Chondrocyte (in vitro differentiated cells): ENCODE measurements around the gene ZNF586. TPM values are rescaled to one million over a fixed set of nuclear protein-coding genes. Genes with fewer than 3 reads are reported as not detected.

Experiments used
- DNase-seq: peaks from one replicate; pipeline ENCODE4 v3.0.0; 2021; ENCODE audit warnings: mixed read lengths, low spot score
- H3K27ac Mint-ChIP-seq: one replicate; pipeline ENCODE4 v1.8.0; 2021; ENCODE audit warnings: mild to moderate bottlenecking, moderate library complexity, mixed read lengths; ENCODE audit not compliant: unreplicated experiment
- H3K27me3 Mint-ChIP-seq: 2 replicates; pipeline ENCODE4 v1.8.0; 2021; ENCODE audit warnings: low read depth, mixed read lengths
- H3K36me3 Mint-ChIP-seq: 2 replicates; pipeline ENCODE4 v1.8.0; 2021; ENCODE audit warnings: low read depth, mixed read lengths
- H3K4me1 Mint-ChIP-seq: 2 replicates; pipeline ENCODE4 v1.8.0; 2021; ENCODE audit warnings: low read depth, mild to moderate bottlenecking, mixed read lengths
- H3K4me3 Mint-ChIP-seq: one replicate; pipeline ENCODE4 v1.8.0; 2021; ENCODE audit warnings: mild to moderate bottlenecking, moderate library complexity, mixed read lengths; ENCODE audit not compliant: unreplicated experiment
- H3K9me3 Mint-ChIP-seq: 2 replicates; pipeline ENCODE4 v1.8.0; 2021; ENCODE audit warnings: low read depth, mixed read lengths
- CTCF ChIP-seq: fragments of 200-600 bp; sonication (generic); IDR thresholded peaks from 2 replicates; pipeline ENCODE4 v1.5.0; 2021; ENCODE audit warnings: antibody characterized with exemption, mild to moderate bottlenecking, moderate library complexity
- total RNA-seq: library from RNA; stranded (reverse); gene quantifications from 3 replicates; pipeline ENCODE4 v1.2.1, GENCODE V29; 2021

The ZNF586 gene
- total RNA-seq, 1 donor from 2014 or later = 9.8 TPM

GRCh38 chr19:57814505-57815246 is 45.2 kb downstream of the ZNF586 start, which contains the start of gene ZNF552:
ZNF552 (minus strand) TSS chr19:57814913; CDS start chr19:57814743, 170 bp downstream.
- H3K36me3 Mint-ChIP-seq = peaks cover 5% of the 10 kb centered on the region
- H3K27me3 Mint-ChIP-seq = no peaks in the 10 kb centered on the region
- no peak for TF ChIP-seq CTCF
- peak within 1 kb of the TSS; percentile 87 for H3K27ac Mint-ChIP-seq
- H3K4me1 Mint-ChIP-seq = peaks cover 29% of the 10 kb centered on the region
- H3K9me3 Mint-ChIP-seq = no peaks in the 10 kb centered on the region
- DNase-seq = no peak
- H3K4me3 Mint-ChIP-seq = peak within 1 kb of the TSS; percentile 94

- TF ChIP-seq CTCF = no peak
- H3K9me3 Mint-ChIP-seq = no peaks in the 10 kb centered on the region
- no peaks in the 10 kb centered on the region for H3K27me3 Mint-ChIP-seq
- DNase-seq = no peak
- peaks cover 36% of the 10 kb centered on the region for H3K4me1 Mint-ChIP-seq
- H3K36me3 Mint-ChIP-seq = peaks cover 3% of the 10 kb centered on the region
- peak overlapping the region; percentile 94 for H3K4me3 Mint-ChIP-seq
- H3K27ac Mint-ChIP-seq = peak overlapping the region; percentile 87
Measured at GRCh38 chr19:57815247-57816075, 46.0 kb downstream of the ZNF586 start.

- no peak for TF ChIP-seq CTCF
- Mint-ChIP-seq H3K9me3 (no peaks in the 10 kb centered on the region), H3K36me3 (peaks cover 6% of the 10 kb centered on the region), H3K27ac (no peak overlapping the region), H3K27me3 (no peaks in the 10 kb centered on the region), H3K4me1 (peaks cover 44% of the 10 kb centered on the region), H3K4me3 (no peak overlapping the region)
- no peak for DNase-seq
Measured at GRCh38 chr19:57816652-57817051, 47.2 kb downstream of the ZNF586 start.

GRCh38 chr19:57817976-57818375 is 48.5 kb downstream of the ZNF586 start:
- DNase-seq = no peak
- Mint-ChIP-seq H3K27ac (no peak overlapping the region), H3K4me1 (peaks cover 46% of the 10 kb centered on the region), H3K36me3 (peaks cover 6% of the 10 kb centered on the region), H3K4me3 (no peak overlapping the region), H3K27me3 (no peaks in the 10 kb centered on the region), H3K9me3 (no peaks in the 10 kb centered on the region)
- no peak for TF ChIP-seq CTCF

GRCh38 chr19:57818378-57818777 is 48.9 kb downstream of the ZNF586 start:
- H3K9me3 Mint-ChIP-seq = no peaks in the 10 kb centered on the region
- no peak for DNase-seq
- H3K27me3 Mint-ChIP-seq = no peaks in the 10 kb centered on the region
- H3K36me3 Mint-ChIP-seq = peaks cover 6% of the 10 kb centered on the region
- TF ChIP-seq CTCF = no peak
- H3K4me3 Mint-ChIP-seq = peak overlapping the region; percentile 23
- H3K27ac Mint-ChIP-seq = peak overlapping the region; percentile 96
- H3K4me1 Mint-ChIP-seq = peaks cover 45% of the 10 kb centered on the region
